GM12873 (cell line): Measurements from ENCODE around the gene RMDN3.

ENCODE experiments used
- TF ChIP-seq, protein P1 (sequence below): IDR thresholded peaks from 2 replicates; pipeline ENCODE4 v1.5.1; 2012; ENCODE audit warnings: low read depth, mild to moderate bottlenecking, moderate library complexity, low read length, control low read depth; ENCODE audit not compliant: insufficient read depth; ENCODE audit errors: missing control alignments

RMDN3 gene

DNA sequence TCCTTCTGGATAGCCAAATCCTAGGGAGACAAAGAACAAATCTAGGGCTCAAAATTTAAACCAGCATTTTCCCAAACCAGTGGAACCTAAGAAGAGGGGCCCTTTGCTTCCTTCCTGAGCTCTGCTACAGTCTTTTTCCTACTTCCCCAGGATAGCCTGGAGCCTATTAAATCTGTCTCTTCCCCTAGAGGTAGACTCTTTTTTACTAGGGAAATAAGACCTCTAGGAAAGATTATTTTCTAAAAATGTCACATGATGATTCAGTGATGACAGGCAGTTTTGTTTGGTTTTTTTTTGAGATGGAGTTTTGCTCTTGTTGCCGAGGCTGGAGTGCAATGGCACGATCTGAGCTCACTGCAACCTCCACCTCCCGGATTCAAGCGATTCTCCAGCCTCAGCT is 18.5 kb downstream of the RMDN3 start:
- TF ChIP-seq, protein P1, sequence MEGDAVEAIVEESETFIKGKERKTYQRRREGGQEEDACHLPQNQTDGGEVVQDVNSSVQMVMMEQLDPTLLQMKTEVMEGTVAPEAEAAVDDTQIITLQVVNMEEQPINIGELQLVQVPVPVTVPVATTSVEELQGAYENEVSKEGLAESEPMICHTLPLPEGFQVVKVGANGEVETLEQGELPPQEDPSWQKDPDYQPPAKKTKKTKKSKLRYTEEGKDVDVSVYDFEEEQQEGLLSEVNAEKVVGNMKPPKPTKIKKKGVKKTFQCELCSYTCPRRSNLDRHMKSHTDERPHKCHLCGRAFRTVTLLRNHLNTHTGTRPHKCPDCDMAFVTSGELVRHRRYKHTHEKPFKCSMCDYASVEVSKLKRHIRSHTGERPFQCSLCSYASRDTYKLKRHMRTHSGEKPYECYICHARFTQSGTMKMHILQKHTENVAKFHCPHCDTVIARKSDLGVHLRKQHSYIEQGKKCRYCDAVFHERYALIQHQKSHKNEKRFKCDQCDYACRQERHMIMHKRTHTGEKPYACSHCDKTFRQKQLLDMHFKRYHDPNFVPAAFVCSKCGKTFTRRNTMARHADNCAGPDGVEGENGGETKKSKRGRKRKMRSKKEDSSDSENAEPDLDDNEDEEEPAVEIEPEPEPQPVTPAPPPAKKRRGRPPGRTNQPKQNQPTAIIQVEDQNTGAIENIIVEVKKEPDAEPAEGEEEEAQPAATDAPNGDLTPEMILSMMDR, result no peak

- TF ChIP-seq, protein P1, result no peak
Measured at GRCh38 chr15:40731034-40731433, 24.0 kb downstream of the RMDN3 start.

DNA sequence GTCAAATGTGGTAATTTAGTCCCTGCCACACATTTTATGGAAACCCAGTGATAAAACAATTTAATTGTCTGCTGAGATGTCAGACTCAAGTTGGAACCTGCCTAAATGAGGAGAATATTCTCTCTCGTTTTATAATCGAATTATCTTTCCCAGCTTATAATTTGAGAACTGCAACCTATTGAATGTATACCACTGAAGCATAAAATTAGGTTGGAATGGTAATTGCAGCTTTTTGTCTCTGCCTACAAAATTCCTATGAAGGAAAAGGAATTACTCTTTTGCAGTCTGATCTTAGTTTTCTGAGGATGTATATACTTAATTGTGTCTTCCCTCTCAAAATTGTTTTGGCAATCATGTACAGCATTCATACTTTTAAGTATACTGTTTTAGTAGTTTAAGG is 31.1 kb downstream of the RMDN3 start:
- TF ChIP-seq, protein P1, result no peak

DNA sequence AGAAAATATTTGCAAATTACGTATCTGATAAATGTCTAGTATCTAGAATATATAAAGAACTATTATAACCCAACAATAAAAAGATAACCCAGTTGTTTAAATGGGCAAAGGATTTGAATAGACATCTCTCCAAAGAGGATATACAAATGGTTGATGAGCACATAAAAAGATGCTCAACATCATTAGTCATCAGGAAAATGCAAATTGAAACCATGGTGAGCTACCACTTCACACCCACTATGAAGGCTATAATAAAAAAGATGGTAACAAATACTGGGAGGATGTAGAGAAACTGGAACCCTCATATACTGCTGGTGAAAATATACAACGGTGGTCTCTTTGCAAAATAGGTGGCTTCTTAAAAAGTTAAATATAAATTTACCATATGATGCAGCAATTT is 32.1 kb downstream of the RMDN3 start:
- TF ChIP-seq, protein P1, result no peak

DNA sequence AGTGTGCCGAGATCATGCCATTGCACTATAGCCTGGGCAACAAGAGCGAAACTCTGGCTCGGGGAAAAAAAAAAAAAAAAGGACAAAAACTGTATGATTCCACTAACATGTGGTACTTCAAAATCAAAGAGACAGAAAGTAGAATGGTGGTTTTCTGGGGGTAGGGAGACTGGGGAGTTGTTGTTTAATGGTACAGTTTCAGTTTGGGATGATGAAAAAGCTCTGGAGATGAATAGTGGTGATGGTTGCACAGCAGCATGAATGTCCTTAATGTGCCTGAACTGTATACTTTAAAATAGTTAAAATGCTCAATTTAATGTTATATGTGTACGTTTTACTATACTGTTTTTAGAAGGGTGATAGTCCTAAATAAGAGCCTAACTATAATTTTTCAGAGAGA is 32.7 kb downstream of the RMDN3 start:
- TF ChIP-seq, protein P1, result no peak

- TF ChIP-seq, protein P1, result no peak
Measured at GRCh38 chr15:40721701-40722100, 33.4 kb downstream of the RMDN3 start.

GRCh38 chr15:40716165-40716564 is 38.9 kb downstream of the RMDN3 start:
- TF ChIP-seq, protein P1, result no peak
